ENCODE measurements around the gene SPIC.

- TF ChIP-seq CTCF (IDR thresholded peaks at IDR 0.05; ENCODE audit: low read depth, low read length): no peak
- TF ChIP-seq EZH2phosphoT487 (IDR thresholded peaks at IDR 0.05; ENCODE audit: low read depth): no peak
These were observed 52.5 kb downstream of the SPIC start for GRCh38 chr12:101527682-101528081.

Data from OCI-LY3 (cell line).